Keratinocyte (primary cell): ENCODE data around the gene CCNY. TPM values are rescaled to one million over a fixed set of nuclear protein-coding genes. Genes with fewer than 3 reads are reported as not detected.

Experiments used
- DNase-seq: peaks from one replicate; pipeline ENCODE4 v3.0.0-alpha.2; 2011; ENCODE audit warnings: low read depth, missing footprints, low spot score
- FAIRE-seq: peaks from 2 replicates; lab custom pipeline; 2011; peaks lifted over from hg19 to GRCh38; lab: Jason Lieb, UNC
- H2AFZ ChIP-seq: 2 replicates; pipeline ENCODE4 v1.6.0; 2012; ENCODE audit warnings: low read length, control low read depth, inconsistent platforms; ENCODE audit not compliant: control insufficient read depth
- H3K27ac ChIP-seq: 2 replicates; pipeline ENCODE4 v1.5.1; 2011; ENCODE audit warnings: low read length; ENCODE audit not compliant: control insufficient read depth, insufficient read depth
- H3K27me3 ChIP-seq: 3 replicates; pipeline ENCODE4 v1.6.0; 2011; ENCODE audit warnings: low read length; ENCODE audit not compliant: control insufficient read depth, insufficient read depth; ENCODE audit errors: extremely low read depth
- H3K36me3 ChIP-seq, 2 experiments: 2 replicates in 1 of 2; 3 replicates in 1 of 2; pipeline ENCODE4 v1.5.1; 2011; ENCODE audit warnings: low read length in 2 of 2, mild to moderate bottlenecking in 1 of 2; ENCODE audit not compliant: control insufficient read depth in 2 of 2, insufficient read depth in 2 of 2; ENCODE audit errors: extremely low read depth in 1 of 2
- H3K4me1 ChIP-seq: 3 replicates; pipeline ENCODE4 v1.5.1; 2011; ENCODE audit warnings: low read length; ENCODE audit not compliant: control insufficient read depth, insufficient read depth; ENCODE audit errors: extremely low read depth
- H3K4me2 ChIP-seq: 3 replicates; pipeline ENCODE4 v1.6.0; 2011; ENCODE audit warnings: low read depth, low read length; ENCODE audit not compliant: control insufficient read depth, insufficient read depth; ENCODE audit errors: extremely low read depth
- H3K4me3 ChIP-seq, 3 experiments: fragments of 200-600 bp in 1 of 3; sonication (generic) in 1 of 3; 2 replicates in 2 of 3; 3 replicates in 1 of 3; pipeline ENCODE4 v1.5.1; 2011 to 2016; ENCODE audit warnings: low read length in 3 of 3, mild to moderate bottlenecking in 3 of 3, control low read depth in 2 of 3, inconsistent platforms in 1 of 3, low read depth in 1 of 3, mixed read lengths in 1 of 3, mixed run types in 1 of 3, moderate library complexity in 1 of 3; ENCODE audit not compliant: control insufficient read depth in 2 of 3, insufficient read depth in 2 of 3; ENCODE audit errors: extremely low read depth in 1 of 3
- H3K79me2 ChIP-seq: 2 replicates; pipeline ENCODE4 v1.6.0; 2012; ENCODE audit warnings: low read length; ENCODE audit not compliant: control insufficient read depth, insufficient read depth
- H3K9ac ChIP-seq: 3 replicates; pipeline ENCODE4 v1.6.0; 2011; ENCODE audit warnings: low read length; ENCODE audit not compliant: control insufficient read depth, insufficient read depth; ENCODE audit errors: extremely low read depth
- H3K9me1 ChIP-seq: 3 replicates; pipeline ENCODE4 v1.6.0; 2011; ENCODE audit warnings: low read length; ENCODE audit not compliant: control insufficient read depth, insufficient read depth; ENCODE audit errors: extremely low read depth
- H3K9me3 ChIP-seq: 2 replicates; pipeline ENCODE4 v1.5.1; 2012; ENCODE audit warnings: low read depth, low read length; ENCODE audit not compliant: control insufficient read depth
- H4K20me1 ChIP-seq: 3 replicates; pipeline ENCODE4 v1.6.0; 2011; ENCODE audit warnings: low read length; ENCODE audit not compliant: control insufficient read depth, insufficient read depth; ENCODE audit errors: extremely low read depth
- EZH2 ChIP-seq: IDR thresholded peaks from one replicate; pipeline ENCODE4 v1.6.1; 2012; ENCODE audit warnings: inconsistent platforms, mild to moderate bottlenecking, low read length, moderate library complexity
- dilution Hi-C: fragments of 300-500 bp; cut with MboI; formaldehyde crosslinking; loops from one replicate; pipeline ENCODE4 v1.7.0; 2020; ENCODE audit warnings: low sequenced_read_pairs; ENCODE audit not compliant: extremely low pct_ligation_motif_present
- polyA plus RNA-seq, 5 experiments: library from polyadenylated mRNA; depleted of rRNA in 3 of 5; stranded (reverse) in 3 of 5; stranded (forward) in 1 of 5; unstranded in 1 of 5; fragments of >200 nt; gene quantifications; 1 replicate in 1 of 5; 2 replicates in 3 of 5; 3 replicates in 1 of 5; pipeline versions ENCODE4 v1.2.1 to v1.2.3, GENCODE V29; 2011 to 2012; ENCODE audit warnings: missing spikeins in 2 of 5, low read depth in 1 of 5, low replicate concordance in 1 of 5
- TF ChIP-seq, protein P1 (sequence below), 3 experiments: IDR thresholded peaks in 1 of 3; conservative IDR thresholded peaks in 1 of 3; optimal IDR thresholded peaks in 1 of 3; 2 replicates in 2 of 3; 3 replicates in 1 of 3; pipeline versions ENCODE3 to v1.5.1; 2011; ENCODE audit warnings: low read length in 3 of 3, mild to moderate bottlenecking in 3 of 3, moderate library complexity in 2 of 3, control low read depth in 1 of 3, inconsistent platforms in 1 of 3; ENCODE audit not compliant: insufficient read depth in 2 of 3; ENCODE audit errors: extremely low read depth in 1 of 3

CCNY gene
- polyA plus RNA-seq, 1 donor (not counting 4 experiments of a cell fraction or from before 2014, with no cell fraction given), result 58.9 TPM

- dilution Hi-C loops, result no loop called here
- peaks cover 30% of the 10 kb centered on the region for H3K27me3 ChIP-seq
These were observed 275.4 kb downstream of the CCNY start for GRCh38 chr10:35611750-35612149.

DNA sequence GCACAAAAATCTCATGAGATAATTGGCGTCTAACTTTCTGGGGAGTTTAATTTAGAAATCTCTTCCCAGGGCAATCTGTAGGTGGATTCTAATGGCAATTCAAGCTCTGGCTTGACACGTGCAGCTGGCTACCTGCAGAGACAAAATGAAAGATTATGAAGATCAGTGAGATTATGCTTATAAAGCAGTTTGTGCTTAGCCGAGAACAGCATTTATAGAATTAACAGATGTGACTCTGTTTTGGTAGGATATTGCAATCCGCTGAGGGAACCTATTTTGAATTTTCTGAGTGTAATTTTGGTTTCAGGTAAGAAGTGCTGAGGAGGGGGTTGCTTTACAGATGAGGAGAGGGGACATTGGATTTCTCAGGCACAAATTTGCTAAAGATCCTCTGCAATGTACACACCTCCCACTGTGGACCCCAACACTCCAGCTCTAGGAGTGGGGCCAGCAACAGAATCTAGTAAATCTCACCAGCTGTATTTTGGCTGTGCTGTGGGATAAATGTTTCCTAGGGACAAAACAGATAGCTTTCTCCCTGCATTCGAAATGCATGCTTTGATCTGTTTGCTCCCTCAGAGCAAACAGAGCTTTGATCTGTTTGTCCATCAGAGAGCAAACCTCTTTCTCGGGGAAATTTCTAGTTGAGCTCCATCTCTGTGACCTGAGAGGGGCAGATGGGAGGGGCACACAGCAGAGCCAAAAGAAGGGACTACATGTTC, 276.2 kb downstream of the CCNY start:
- FAIRE-seq (no peak), DNase-seq (no peak)
- H3K9ac ChIP-seq, result no peak overlapping the region
- H3K36me3 ChIP-seq, result no peaks in the 10 kb centered on the region
- H3K27ac ChIP-seq, result no peak overlapping the region
- H3K4me2 ChIP-seq, result no peak overlapping the region
- no peak overlapping the region for H2AFZ ChIP-seq
- H3K9me1 ChIP-seq, result no peaks in the 10 kb centered on the region
- no peak overlapping the region for H3K4me3 ChIP-seq
- H3K9me3 ChIP-seq, result no peaks in the 10 kb centered on the region
- peaks cover 25% of the 10 kb centered on the region for H3K27me3 ChIP-seq
- no peaks in the 10 kb centered on the region for H3K4me1 ChIP-seq
- dilution Hi-C loops, result no loop called here
- TF ChIP-seq EZH2, result no peak
- TF ChIP-seq, protein P1, sequence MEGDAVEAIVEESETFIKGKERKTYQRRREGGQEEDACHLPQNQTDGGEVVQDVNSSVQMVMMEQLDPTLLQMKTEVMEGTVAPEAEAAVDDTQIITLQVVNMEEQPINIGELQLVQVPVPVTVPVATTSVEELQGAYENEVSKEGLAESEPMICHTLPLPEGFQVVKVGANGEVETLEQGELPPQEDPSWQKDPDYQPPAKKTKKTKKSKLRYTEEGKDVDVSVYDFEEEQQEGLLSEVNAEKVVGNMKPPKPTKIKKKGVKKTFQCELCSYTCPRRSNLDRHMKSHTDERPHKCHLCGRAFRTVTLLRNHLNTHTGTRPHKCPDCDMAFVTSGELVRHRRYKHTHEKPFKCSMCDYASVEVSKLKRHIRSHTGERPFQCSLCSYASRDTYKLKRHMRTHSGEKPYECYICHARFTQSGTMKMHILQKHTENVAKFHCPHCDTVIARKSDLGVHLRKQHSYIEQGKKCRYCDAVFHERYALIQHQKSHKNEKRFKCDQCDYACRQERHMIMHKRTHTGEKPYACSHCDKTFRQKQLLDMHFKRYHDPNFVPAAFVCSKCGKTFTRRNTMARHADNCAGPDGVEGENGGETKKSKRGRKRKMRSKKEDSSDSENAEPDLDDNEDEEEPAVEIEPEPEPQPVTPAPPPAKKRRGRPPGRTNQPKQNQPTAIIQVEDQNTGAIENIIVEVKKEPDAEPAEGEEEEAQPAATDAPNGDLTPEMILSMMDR (optimal IDR thresholded peaks at IDR 0.05 in 1 of 3, IDR thresholded peaks at IDR 0.05 in 1 of 3, conservative IDR thresholded peaks at IDR 0.05 in 1 of 3; ENCODE audit: extremely low read depth in 1 of 3, insufficient read depth in 2 of 3, low read length in 3 of 3), result no peak
- no peaks in the 10 kb centered on the region for H4K20me1 ChIP-seq
- no peaks in the 10 kb centered on the region for H3K79me2 ChIP-seq

More at GRCh38 chr10:35611750-35612149, 275.4 kb downstream of the CCNY start:
- no peak for DNase-seq
- H3K9ac ChIP-seq, result no peak overlapping the region
- H3K4me2 ChIP-seq, result no peak overlapping the region
- H2AFZ ChIP-seq, result no peak overlapping the region
- no peaks in the 10 kb centered on the region for H3K79me2 ChIP-seq
- H3K4me1 ChIP-seq, result no peaks in the 10 kb centered on the region
- no peaks in the 10 kb centered on the region for H3K9me3 ChIP-seq
- no peak overlapping the region for H3K27ac ChIP-seq
- TF ChIP-seq, protein P1 (optimal IDR thresholded peaks at IDR 0.05 in 1 of 3, IDR thresholded peaks at IDR 0.05 in 1 of 3, conservative IDR thresholded peaks at IDR 0.05 in 1 of 3; ENCODE audit: extremely low read depth in 1 of 3, insufficient read depth in 2 of 3, low read length in 3 of 3), result no peak
- TF ChIP-seq EZH2, result no peak
- H4K20me1 ChIP-seq, result no peaks in the 10 kb centered on the region
- FAIRE-seq, result no peak
- H3K9me1 ChIP-seq, result no peaks in the 10 kb centered on the region
- no peak overlapping the region for H3K4me3 ChIP-seq
- H3K36me3 ChIP-seq, result no peaks in the 10 kb centered on the region
